Limb (tissue), 2 donors: ENCODE data around the gene L3MBTL2.

Experiments used
- DNase-seq, 2 donors: peaks; one replicate each; pipeline ENCODE4 v3.0.0-alpha.2; 2016; ENCODE audit errors: extremely low spot score in 2 of 2

The L3MBTL2 gene

DNA sequence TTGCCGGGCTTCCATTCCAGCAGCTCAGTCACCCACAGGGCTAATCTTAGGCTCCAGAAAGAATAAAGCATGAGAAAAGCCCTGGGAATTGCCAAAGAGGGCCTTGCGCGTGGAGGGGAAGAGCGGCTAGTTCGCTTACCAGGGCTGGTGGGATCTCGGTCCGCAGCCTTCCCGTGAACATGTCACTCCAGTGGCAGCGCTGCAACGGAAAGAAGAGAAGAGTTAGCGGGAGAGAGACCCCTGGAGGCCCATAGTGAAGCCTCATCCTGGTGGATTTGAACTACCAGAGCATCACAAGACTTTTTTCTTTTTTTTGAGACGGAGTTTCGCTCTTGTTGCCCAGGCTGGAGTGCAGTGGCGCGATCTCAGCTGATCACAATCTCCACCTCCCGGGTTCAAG, 62.8 kb downstream of the L3MBTL2 start:
- DNase-seq = no peak

DNA sequence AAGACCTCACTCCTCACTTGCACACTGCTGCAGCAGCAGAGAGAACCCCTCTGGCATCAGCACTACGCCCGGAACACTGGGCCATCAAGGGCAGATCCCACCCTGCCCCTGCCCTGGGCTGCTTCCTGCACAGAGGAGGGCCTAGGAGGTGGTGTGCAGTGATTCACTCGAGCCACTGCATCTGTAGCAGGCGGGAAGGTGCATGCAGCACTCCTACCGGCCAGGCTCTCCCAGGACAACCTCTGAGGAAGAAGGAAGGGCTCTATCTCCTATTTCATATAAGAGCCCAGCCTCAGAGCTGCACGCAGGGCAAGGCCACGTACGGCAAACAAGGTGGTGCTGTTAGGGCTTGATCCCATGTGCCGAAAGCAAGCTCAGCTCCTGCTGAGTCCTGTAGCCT, 66.7 kb downstream of the L3MBTL2 start:
- no peak for DNase-seq

DNA sequence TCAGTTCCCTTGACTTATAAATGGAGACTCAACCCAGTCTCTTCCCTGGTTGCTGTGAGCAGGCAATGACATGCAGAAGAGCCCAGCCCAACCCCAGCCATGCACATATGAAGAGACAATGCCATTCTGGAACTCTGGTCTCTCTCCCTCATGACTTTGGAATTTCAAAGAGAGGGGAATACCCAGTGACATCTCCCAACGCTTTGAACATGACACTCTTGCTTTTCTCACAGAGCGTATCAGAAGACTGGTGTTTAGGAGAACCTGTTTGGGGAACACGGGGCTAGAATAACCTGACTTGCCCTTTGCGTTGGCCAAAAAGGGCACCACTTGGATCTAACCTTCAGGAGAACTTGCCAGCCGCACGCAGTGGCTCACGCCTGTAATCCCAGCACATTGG, 68.0 kb downstream of the L3MBTL2 start:
- DNase-seq = no peak

DNA sequence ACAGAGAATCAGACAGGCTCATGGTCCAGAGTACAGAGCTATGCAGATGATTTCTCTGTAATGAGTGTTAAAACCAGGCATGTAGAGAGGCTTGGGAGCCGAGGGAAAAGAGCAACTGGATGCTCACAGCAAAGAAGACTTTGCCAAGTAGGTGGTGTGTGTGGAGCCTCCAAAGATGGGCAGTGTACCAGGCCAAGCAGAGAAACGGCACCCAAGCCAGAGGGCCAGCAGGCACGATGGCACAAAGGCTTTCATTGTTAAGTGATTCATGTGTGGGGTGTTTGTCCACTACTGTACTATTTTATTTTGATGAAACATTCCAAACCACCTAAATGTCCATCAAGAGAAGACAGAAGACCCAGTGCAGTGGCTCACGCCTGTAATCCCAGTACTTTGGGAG, 69.7 kb downstream of the L3MBTL2 start:
- DNase-seq = no peak

DNA sequence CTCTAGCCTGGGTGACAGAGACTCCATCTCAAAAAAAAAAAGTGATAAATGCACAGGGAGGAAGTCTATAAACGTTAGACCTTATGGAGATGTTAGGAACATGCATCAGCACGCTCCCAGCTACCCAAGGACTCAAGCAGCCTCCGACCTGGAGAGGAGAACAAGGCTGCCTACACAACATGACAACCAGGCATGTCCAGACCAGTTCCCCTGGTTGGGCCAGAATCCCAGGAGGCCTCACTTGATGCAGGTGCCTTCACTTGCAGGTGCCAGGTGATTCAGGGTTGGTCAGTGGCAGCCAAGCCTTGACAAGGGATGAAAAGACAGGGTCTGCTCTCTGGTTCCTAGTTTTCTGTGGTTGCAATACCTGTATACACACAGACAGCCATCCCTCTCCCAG, 75.0 kb downstream of the L3MBTL2 start:
- no peak for DNase-seq

DNA sequence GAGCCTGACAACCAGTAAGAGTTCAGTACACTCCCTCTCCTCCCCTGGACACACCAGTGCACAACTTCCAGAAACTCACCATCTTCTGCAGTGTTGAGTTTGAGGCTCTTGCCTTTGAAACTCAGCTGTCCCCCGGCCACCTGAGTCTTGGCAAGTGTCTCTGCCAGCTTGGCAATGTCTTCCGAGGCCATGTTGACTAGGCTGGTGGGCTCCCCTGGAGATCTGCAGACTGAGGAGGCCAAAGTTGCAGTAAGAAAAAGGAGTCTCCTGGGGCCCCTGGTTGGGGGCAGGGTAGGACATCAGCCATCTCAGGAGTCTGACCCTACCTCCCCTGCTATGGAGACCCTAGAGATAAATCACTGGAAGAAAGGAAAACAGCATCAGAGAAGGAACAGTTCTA, 75.7 kb downstream of the L3MBTL2 start:
- no peak for DNase-seq
